HUES64 (cell line): ENCODE results near the gene PROM2.

ENCODE experiments used
- H3K27ac ChIP-seq: 2 replicates; pipeline ENCODE4 v1.7.0; 2013; ENCODE audit warnings: low read depth, low read length, inconsistent platforms
- H3K27me3 ChIP-seq: 2 replicates; pipeline ENCODE4 v1.6.1; 2013; ENCODE audit warnings: mild to moderate bottlenecking, low read length; ENCODE audit not compliant: insufficient read depth
- H3K36me3 ChIP-seq: 2 replicates; pipeline ENCODE4 v1.6.1; 2013; ENCODE audit warnings: mild to moderate bottlenecking, low read length; ENCODE audit not compliant: insufficient read depth
- H3K4me1 ChIP-seq: 2 replicates; pipeline ENCODE4 v1.6.1; 2013; ENCODE audit warnings: mild to moderate bottlenecking, low read length, moderate library complexity; ENCODE audit not compliant: insufficient read depth
- H3K4me3 ChIP-seq: 2 replicates; pipeline ENCODE4 v1.5.1; 2013; ENCODE audit warnings: mild to moderate bottlenecking, low read length, moderate library complexity
- H3K9ac ChIP-seq: 2 replicates; pipeline ENCODE4 v1.6.1; 2013; ENCODE audit warnings: mild to moderate bottlenecking, low read depth, low read length
- H3K9me3 ChIP-seq: 2 replicates; pipeline ENCODE4 v1.6.1; 2013; ENCODE audit warnings: low read depth, low read length; ENCODE audit not compliant: insufficient read depth
- WGBS: fragments of 150-250, 120-280 bp; methylation state at CpG from one replicate; pipeline ENCODE4 v1.1.7; 2013; ENCODE audit warnings: missing lambda C conversion rate; 5-methylcytosine and 5-hydroxymethylcytosine counted together

The PROM2 gene

DNA sequence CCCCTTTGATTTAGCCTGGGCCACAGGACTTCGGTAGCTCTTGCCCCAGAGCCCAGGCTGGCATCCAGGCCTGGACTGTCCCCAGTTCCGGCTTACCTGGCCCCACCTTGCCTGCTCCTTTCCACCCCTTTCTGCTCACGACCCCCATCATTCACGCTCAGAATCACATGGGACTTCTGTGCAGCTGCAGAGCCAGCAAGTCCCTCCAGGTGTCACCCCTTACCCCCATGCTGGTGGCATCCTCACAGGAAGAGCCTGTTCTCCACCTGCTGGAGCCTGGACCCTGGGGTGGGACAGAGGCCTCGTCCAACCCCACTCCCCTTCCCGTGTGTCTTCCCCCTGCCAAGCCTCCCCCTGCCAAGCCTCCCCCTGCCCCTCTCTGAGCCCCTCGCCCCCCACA lies 15.0 kb downstream of the PROM2 start:
- H3K27ac ChIP-seq: no peak overlapping the region
- no peaks in the 10 kb centered on the region for H3K4me1 ChIP-seq
- H3K9ac ChIP-seq: no peak overlapping the region
- H3K27me3 ChIP-seq: no peaks in the 10 kb centered on the region
- no peaks in the 10 kb centered on the region for H3K36me3 ChIP-seq
- peaks cover 13% of the 10 kb centered on the region; the same call in 1 of the 2 replicates for H3K9me3 ChIP-seq
- 63% methylated on average over 7 of the region's 7 CpGs for WGBS
- H3K4me3 ChIP-seq: no peak overlapping the region

DNA sequence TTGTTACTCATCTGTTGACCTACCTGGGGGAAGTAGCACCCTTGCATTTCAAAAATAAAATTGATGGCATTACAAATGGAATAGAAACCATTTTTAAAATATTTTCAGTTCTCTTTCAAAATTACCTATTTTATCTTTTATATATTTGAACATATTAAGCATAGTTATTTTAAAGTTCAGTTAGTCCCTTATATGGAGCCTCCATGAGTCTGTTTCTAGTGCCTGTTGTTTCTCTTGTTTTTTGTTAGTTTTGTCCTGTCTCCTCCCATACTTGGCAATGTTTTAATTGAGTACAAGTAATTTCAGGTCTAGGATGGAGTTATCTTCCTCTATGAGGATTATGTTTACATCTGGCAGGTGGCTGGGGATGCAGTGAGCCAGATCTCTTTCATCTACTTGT lies 17.0 kb downstream of the PROM2 start:
- Histone ChIP-seq H3K27ac (no peak overlapping the region), H3K9me3 (peaks cover 13% of the 10 kb centered on the region; the same call in 1 of the 2 replicates), H3K27me3 (no peaks in the 10 kb centered on the region), H3K4me3 (no peak overlapping the region), H3K9ac (no peak overlapping the region), H3K36me3 (no peaks in the 10 kb centered on the region), H3K4me1 (no peaks in the 10 kb centered on the region)

DNA sequence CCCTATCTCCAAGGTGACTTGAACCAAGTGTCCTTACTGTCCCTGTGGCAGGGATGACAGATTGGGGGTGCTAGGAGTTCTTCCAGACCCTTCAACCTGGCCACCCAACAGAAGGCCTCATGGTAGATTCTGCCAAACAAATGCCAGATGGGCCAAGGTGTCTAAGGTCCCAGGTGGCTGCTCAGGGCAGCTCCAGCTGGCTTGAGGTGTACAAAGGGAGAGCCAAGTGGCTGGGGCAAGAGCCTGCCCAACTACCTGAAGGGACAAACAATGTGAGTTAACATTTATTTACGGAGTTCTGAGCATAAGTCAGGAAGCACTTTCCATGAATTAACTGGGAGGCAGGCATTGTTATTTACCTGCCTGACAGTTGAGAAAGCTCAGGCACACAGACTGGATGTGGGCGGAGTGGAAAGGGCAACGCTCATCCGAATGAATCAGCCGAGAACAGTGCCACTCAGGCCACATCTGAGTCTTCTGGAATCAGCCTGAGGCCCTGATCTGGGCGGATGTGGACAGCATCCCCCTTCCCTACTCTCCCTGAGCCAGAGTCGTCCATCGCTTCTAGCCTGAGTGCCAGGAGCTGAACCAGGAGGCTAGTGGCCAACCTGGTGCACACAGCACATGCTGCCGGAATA lies 18.5 kb downstream of the PROM2 start:
- Histone ChIP-seq H3K27me3 (no peaks in the 10 kb centered on the region), H3K4me3 (no peak overlapping the region), H3K9me3 (peaks cover 13% of the 10 kb centered on the region; the same call in 1 of the 2 replicates), H3K27ac (no peak overlapping the region), H3K9ac (no peak overlapping the region), H3K36me3 (no peaks in the 10 kb centered on the region), H3K4me1 (peaks cover 2% of the 10 kb centered on the region)
- 91% methylated on average over 9 of the region's 9 CpGs for WGBS

DNA sequence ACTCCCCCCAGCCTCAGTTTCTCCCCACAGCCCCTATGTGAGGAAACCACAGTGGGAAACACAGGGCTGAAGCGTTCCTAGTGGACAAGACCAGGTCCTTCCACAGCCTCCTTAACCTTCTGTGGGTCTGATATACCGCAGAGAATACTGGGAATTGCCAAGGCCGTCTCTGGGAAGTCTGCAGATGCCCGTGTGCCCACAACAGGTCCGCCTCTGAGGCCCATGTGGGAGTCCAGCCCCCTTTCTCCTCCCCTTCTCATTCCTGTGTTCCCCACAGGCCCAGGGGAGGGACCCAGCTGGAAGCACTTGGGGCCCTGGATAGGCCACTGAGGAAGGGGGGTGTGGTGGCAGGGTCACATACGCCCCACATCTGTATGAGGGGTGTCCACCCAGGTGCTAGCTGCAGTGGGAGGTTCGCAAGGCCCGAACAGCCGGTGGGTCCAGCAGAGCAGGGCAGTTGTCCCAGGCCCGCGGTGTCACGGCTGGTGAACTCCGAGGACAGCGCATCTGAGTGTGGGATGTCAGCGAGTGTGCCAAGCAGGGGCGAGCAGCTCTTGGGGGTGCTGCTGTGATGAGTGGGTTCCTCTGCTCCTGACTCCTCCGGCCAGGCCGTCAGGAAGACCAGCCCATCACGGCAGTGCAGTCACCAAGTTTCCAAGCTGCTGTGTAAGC lies 20.5 kb downstream of the PROM2 start:
- Histone ChIP-seq H3K4me1 (peaks cover 6% of the 10 kb centered on the region), H3K9ac (no peak overlapping the region), H3K27me3 (no peaks in the 10 kb centered on the region), H3K9me3 (peaks cover 13% of the 10 kb centered on the region; the same call in 1 of the 2 replicates), H3K4me3 (no peak overlapping the region), H3K36me3 (no peaks in the 10 kb centered on the region), H3K27ac (no peak overlapping the region)
- 91% methylated on average over 19 of the region's 19 CpGs for WGBS

DNA sequence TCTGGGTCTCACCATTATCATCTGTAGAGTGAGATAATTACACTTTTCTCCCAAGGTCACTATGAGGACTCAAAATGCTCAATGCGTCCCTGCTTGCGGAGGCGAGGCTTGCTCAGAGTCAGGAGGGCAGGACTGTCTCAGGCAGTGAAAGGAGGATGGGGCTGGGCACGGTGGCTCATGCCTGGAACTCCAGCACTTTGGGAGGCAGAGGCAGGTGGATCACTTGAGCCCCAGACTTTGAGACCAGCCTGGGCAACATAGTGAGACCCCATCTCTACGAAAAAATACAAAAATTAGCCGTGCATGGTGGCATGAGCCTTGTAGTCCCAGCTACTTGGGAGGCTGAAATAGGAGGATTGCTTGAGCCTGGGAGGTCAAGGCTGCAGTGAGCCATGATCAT lies 21.1 kb downstream of the PROM2 start:
- Histone ChIP-seq H3K27me3 (no peaks in the 10 kb centered on the region), H3K4me3 (no peak overlapping the region), H3K27ac (no peak overlapping the region), H3K9ac (no peak overlapping the region), H3K9me3 (peaks cover 10% of the 10 kb centered on the region; the same call in 1 of the 2 replicates), H3K4me1 (peaks cover 6% of the 10 kb centered on the region), H3K36me3 (no peaks in the 10 kb centered on the region)
- 93% methylated on average over 6 of the region's 6 CpGs for WGBS

DNA sequence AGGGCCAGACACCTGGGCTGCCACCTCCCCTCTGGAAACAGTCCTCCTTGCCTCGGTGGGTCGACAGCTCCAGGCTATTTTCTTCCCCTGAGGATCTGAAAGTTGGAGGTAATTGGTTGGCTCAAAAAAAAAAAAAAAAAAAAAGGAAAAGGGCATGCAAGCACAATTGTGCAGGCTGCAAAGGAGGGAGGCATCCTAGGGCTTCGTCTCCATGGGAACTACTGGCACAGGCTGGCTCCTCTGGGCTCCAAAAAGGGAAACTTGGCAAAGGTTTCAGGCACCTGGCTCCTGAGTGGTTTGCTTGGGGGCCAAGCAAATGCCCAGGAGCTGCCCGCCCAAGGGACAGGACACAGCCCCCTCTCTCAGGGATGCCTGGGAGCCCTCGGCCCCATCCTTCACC lies 21.8 kb downstream of the PROM2 start:
- no peaks in the 10 kb centered on the region for H3K36me3 ChIP-seq
- H3K9me3 ChIP-seq: peaks cover 7% of the 10 kb centered on the region; the same call in 1 of the 2 replicates
- no peak overlapping the region for H3K4me3 ChIP-seq
- no peak overlapping the region for H3K9ac ChIP-seq
- no peak overlapping the region for H3K27ac ChIP-seq
- 79% methylated on average over 5 of the region's 5 CpGs for WGBS
- H3K4me1 ChIP-seq: peaks cover 6% of the 10 kb centered on the region
- no peaks in the 10 kb centered on the region for H3K27me3 ChIP-seq

DNA sequence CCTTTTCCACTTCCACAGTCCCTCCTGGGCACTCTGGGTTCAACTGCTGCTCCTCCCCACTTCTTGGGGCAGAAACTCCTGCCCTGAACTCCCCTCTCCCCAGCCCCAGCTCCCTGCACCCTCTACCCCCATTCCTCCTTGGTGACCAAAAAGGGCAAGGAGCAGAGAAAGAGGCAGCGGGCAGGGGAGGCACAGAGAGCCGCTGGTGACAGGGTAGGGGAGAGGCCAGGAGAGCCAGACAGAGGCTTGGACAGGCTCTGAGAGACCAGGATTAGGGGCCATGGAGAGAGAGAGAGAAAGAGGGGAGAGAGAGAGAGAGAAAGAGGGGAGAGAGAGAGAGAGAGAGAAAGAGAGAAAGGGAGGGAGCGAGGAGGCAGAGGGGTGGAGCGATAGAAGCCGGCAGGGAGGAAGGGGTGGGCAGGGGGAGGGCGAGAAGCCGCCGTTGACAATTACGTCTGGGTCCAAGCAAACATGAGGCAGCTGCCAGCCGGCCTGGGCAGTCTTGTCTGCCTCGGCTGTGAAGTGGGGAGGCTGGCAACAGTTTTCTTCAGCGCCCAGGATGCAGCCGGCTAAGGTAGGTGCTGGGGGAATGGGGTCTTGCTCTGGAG lies 22.7 kb downstream of the PROM2 start, which contains the start of gene KCNIP3:
Gene KCNIP3, plus strand, starts transcription at position 468 of the 608 bp plus-strand sequence. Its CDS starts 92 bp downstream, at position 560.
- no peak within 1 kb of the TSS for H3K27ac ChIP-seq
- WGBS: 22% methylated on average over 13 of the region's 13 CpGs
- no peaks in the 10 kb centered on the region for H3K27me3 ChIP-seq
- no peak within 1 kb of the TSS for H3K9ac ChIP-seq
- H3K36me3 ChIP-seq: no peaks in the 10 kb centered on the region
- H3K4me1 ChIP-seq: peaks cover 6% of the 10 kb centered on the region
- H3K9me3 ChIP-seq: no peaks in the 10 kb centered on the region
- H3K4me3 ChIP-seq: peak within 1 kb of the TSS; percentile 34

DNA sequence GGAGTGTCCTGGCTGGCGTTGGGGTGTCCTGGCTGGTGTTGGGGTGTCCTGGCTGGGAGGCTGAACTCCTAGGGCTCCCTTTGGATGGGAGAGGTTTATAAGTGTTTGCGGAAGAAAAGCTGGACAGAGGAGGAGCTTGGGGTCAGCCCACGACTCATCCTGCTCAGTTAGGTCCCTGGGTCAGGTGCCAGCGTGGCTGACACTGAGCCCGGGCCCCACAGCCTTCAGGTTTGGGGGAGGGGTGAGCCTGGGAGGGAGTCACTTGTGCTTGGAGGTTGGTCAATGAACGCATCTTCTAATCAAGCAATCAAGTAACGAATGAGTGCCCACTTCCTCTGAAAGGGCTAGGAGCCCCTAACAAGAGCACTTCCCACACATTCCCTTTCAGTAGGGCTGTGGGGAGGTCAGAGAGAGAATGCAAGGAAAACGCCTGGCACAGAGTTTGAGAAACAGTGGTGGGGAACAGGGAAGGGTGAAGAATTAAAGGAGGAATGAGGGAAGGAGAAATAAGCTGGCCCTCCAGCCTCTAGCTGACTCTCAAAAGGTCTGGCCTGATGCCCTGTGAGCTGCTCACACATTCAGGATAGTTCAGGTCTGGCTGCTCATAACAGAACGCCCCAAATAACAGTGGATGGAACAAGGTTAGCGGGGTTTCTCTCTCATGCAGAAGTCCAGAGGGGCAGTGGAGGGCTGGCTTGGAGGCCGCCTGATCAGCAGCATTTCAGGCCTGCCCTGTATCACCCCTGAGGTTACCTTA lies 23.6 kb downstream of the PROM2 start:
- no peak overlapping the region for H3K27ac ChIP-seq
- no peaks in the 10 kb centered on the region for H3K27me3 ChIP-seq
- H3K4me1 ChIP-seq: peaks cover 6% of the 10 kb centered on the region
- H3K36me3 ChIP-seq: no peaks in the 10 kb centered on the region
- no peaks in the 10 kb centered on the region for H3K9me3 ChIP-seq
- WGBS: 77% methylated on average over 10 of the region's 11 CpGs
- H3K4me3 ChIP-seq: 0 out of 2 replicates have a peak overlapping the region, but pooled peaks have one; percentile 34
- H3K9ac ChIP-seq: no peak overlapping the region

DNA sequence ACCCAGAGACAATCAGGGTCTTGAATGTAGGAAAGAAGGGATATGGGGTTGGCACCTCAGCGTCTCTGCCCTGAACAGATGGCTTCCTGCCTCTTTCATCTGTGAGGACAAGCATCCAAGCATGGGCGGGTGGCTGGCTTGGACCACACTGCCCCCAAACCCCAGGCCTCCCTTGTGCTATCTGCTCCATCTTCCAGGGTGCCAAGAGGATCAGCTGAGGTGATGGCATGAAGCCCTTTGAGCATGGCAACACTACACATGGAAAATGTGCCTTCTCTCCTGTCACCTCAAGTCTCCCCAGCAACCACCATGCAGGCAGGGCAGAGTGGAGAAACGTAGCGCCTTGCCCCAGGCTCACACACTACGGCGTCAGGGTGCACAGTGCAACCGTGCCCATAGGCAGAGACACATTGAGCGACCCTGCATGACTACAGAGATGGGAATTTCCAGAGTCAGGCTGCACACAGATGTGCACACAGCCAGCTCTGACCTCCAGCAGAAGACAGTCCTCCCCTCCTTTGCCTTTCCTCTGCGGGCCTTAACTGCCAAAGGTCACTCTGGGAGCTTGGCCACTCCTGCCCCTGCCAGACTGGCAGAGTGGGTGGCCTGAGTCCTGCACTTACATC lies 24.4 kb downstream of the PROM2 start:
- H3K9me3 ChIP-seq: no peaks in the 10 kb centered on the region
- no peaks in the 10 kb centered on the region for H3K36me3 ChIP-seq
- H3K4me1 ChIP-seq: peaks cover 6% of the 10 kb centered on the region
- H3K27me3 ChIP-seq: no peaks in the 10 kb centered on the region
- 90% methylated on average over 9 of the region's 9 CpGs for WGBS
- H3K9ac ChIP-seq: no peak overlapping the region
- no peak overlapping the region for H3K27ac ChIP-seq
- H3K4me3 ChIP-seq: no peak overlapping the region

DNA sequence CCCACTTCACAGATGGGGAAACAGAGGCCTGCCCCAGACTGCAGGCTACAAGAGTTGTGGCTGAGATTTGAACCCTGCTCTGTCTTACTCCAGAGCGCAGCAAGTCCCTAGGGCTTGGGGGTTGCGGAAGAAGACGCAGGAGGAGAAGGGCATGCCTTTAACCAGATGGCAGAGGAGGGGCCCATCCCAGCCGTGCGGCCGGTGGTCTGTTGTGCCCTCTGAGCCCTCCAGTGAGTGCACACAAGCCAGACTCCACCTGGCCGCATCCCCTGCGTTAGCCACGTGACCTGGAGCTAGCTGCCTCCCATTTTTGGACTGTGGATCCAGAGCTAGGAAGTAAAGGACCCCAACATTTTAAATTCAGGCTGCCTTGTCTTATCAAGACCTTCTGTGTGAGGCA lies 25.7 kb downstream of the PROM2 start:
- no peaks in the 10 kb centered on the region for H3K36me3 ChIP-seq
- no peak overlapping the region for H3K9ac ChIP-seq
- no peak overlapping the region for H3K27ac ChIP-seq
- H3K9me3 ChIP-seq: no peaks in the 10 kb centered on the region
- 92% methylated on average over 9 of the region's 9 CpGs for WGBS
- H3K4me1 ChIP-seq: peaks cover 6% of the 10 kb centered on the region
- no peaks in the 10 kb centered on the region for H3K27me3 ChIP-seq
- no peak overlapping the region for H3K4me3 ChIP-seq
